Hepatocyte (in vitro differentiated cells): ENCODE data around the gene CCDC8.

Source experiments
- EZH2 ChIP-seq: fragments of 200-600 bp; sonication (generic); IDR thresholded peaks from 2 replicates; pipeline ENCODE4 v1.6.1; 2016; ENCODE audit warnings: antibody characterized with exemption, mild to moderate bottlenecking, borderline replicate concordance
- TF ChIP-seq, protein P1 (sequence below): fragments of 200-600 bp; sonication (generic); IDR thresholded peaks from 2 replicates; pipeline ENCODE4 v1.5.1; 2016; ENCODE audit warnings: antibody characterized with exemption, mild to moderate bottlenecking; ENCODE audit not compliant: poor library complexity

DNA sequence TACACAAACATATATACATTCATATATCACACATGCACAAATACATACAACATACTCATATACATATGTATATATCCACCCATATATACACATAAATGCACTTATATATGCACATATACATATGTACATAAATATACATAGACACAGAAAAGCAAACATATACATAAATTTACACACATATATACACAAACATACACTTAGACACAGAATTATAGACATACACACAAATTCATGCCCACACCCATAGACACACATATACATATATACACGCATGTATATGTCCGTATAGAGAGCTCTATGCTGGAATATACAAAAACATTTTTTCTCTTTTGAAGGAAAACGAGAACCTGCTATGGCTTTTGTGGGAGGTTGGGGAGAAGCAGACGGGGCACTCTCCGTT lies 37.4 kb upstream of the CCDC8 start:
- TF ChIP-seq, protein P1, sequence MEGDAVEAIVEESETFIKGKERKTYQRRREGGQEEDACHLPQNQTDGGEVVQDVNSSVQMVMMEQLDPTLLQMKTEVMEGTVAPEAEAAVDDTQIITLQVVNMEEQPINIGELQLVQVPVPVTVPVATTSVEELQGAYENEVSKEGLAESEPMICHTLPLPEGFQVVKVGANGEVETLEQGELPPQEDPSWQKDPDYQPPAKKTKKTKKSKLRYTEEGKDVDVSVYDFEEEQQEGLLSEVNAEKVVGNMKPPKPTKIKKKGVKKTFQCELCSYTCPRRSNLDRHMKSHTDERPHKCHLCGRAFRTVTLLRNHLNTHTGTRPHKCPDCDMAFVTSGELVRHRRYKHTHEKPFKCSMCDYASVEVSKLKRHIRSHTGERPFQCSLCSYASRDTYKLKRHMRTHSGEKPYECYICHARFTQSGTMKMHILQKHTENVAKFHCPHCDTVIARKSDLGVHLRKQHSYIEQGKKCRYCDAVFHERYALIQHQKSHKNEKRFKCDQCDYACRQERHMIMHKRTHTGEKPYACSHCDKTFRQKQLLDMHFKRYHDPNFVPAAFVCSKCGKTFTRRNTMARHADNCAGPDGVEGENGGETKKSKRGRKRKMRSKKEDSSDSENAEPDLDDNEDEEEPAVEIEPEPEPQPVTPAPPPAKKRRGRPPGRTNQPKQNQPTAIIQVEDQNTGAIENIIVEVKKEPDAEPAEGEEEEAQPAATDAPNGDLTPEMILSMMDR: no peak
- TF ChIP-seq EZH2: no peak
